SK-N-SH (cell line): ENCODE measurements around the gene CASS4.

Experiments
- CTCF ChIP-seq: fragments of 200-600 bp; sonication (generic); IDR thresholded peaks from 2 replicates; pipeline ENCODE4 v1.6.1; 2017; ENCODE audit warnings: antibody characterized with exemption, mild to moderate bottlenecking, moderate library complexity
- ELF1 ChIP-seq: IDR thresholded peaks from 2 replicates; pipeline ENCODE4 v1.4.0; 2012
- EZH2phosphoT487 ChIP-seq: fragments of 200-600 bp; sonication (generic); IDR thresholded peaks from 2 replicates; pipeline ENCODE4 v1.6.1; 2017; ENCODE audit warnings: low read depth, mixed run types, mild to moderate bottlenecking, antibody characterized with exemption, moderate library complexity, borderline replicate concordance
- MAX ChIP-seq: IDR thresholded peaks from 2 replicates; pipeline ENCODE4 v1.4.0; 2012; ENCODE audit warnings: low read depth
- REST ChIP-seq: IDR thresholded peaks from 2 replicates; pipeline ENCODE4 v1.6.1; 2012; ENCODE audit warnings: mild to moderate bottlenecking, low read depth, low read length, moderate library complexity
- USF1 ChIP-seq: IDR thresholded peaks from 2 replicates; pipeline ENCODE4 v1.4.0; 2012; ENCODE audit warnings: low read depth, borderline replicate concordance

GRCh38 chr20:56501116-56501515 lies 89.1 kb downstream of the CASS4 start:
- TF ChIP-seq MAX (no peak), ELF1 (no peak), USF1 (no peak), CTCF (no peak), EZH2phosphoT487 (no peak), REST (no peak)
